ENCODE results near the gene ABCC8.

Gene ABCC8

DNA sequence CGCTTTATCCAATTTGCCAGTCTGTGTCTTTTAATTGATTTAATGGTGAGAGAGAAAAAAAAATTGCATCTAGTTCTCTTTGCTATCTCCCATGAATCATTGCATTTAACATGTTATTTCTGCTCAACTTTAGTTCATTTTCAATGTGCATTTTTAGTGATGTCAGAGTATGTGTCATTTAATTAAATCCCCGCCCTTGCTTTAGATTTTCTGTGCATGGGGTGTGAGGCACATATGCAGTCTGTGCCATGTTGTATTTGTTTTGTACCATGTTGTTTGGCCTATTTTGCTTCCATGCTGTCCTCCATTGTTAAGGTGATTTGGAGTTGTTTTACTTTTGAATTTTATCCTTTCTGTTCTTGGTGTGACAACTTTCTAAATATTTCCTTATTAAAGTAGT lies 133.4 kb downstream of the ABCC8 start:
- H3K9me2 ChIP-seq (ENCODE audit: low read depth, low read length), result no peaks in the 10 kb centered on the region
- no peak for TF ChIP-seq CTCF (IDR thresholded peaks at IDR 0.05; ENCODE audit: low read length)
- TF ChIP-seq EZH2 (IDR thresholded peaks at IDR 0.05; ENCODE audit: borderline replicate concordance, low read length), result no peak
- no peak overlapping the region for H3K9ac ChIP-seq (ENCODE audit: low read length)

More for the DNA sequence above, 133.4 kb downstream of the ABCC8 start:
- H3K27me3 ChIP-seq (ENCODE audit: insufficient read depth, low read length), result no peaks in the 10 kb centered on the region
- H3K4me2 ChIP-seq (ENCODE audit: low read length), result no peak overlapping the region
- H2AFZ ChIP-seq (ENCODE audit: low read length), result no peak overlapping the region
- H3K4me3 ChIP-seq (ENCODE audit: low read depth, low read length, poor library complexity, severe bottlenecking), result no peak overlapping the region
- H4K20me1 ChIP-seq (ENCODE audit: insufficient read depth, low read length), result no peaks in the 10 kb centered on the region
- no peaks in the 10 kb centered on the region for H3K9me3 ChIP-seq (ENCODE audit: low read length)
- H3K79me2 ChIP-seq (ENCODE audit: insufficient read depth, low read length), result no peaks in the 10 kb centered on the region
- no peaks in the 10 kb centered on the region for H3K4me1 ChIP-seq (ENCODE audit: insufficient read depth, low read length, severe bottlenecking)
- no peak overlapping the region for H3K27ac ChIP-seq (ENCODE audit: low read depth, low read length, poor library complexity, severe bottlenecking)
- no peaks in the 10 kb centered on the region for H3K36me3 ChIP-seq (ENCODE audit: insufficient read depth, low read length)
- no peaks in the 10 kb centered on the region for H3F3A ChIP-seq (ENCODE audit: insufficient read depth, low read length)

Measured in OCI-LY1 (cell line).